Measurements from ENCODE around the gene ZFP36L1.

GRCh38 chr14:68740788-68741476 is 51.9 kb downstream of the ZFP36L1 start:
- TF ChIP-seq CREB1 (IDR thresholded peaks at IDR 0.05; ENCODE audit: low read depth), result no peak
- TF ChIP-seq YY1 (IDR thresholded peaks at IDR 0.05; ENCODE audit: low read depth), result no peak
- no peak for TF ChIP-seq MAX (IDR thresholded peaks at IDR 0.05)
- no peak for TF ChIP-seq TAF1 (IDR thresholded peaks at IDR 0.05; ENCODE audit: low read depth)
- TF ChIP-seq EP300 (IDR thresholded peaks at IDR 0.05; ENCODE audit: borderline replicate concordance), result no peak
- no peak for TF ChIP-seq FOXM1 (IDR thresholded peaks at IDR 0.05; ENCODE audit: borderline replicate concordance, low read depth)

All from Ishikawa (cell line).